WTC11 (cell line): ENCODE data around the gene VSTM2B. TPM values are rescaled to one million over a fixed set of nuclear protein-coding genes. Genes with fewer than 3 reads are reported as not detected.

ENCODE experiments used
- CREB1 ChIP-seq: sonication (generic); formaldehyde crosslinking; IDR thresholded peaks from 2 replicates; pipeline ENCODE4 v1.8.0; 2023; ENCODE audit warnings: mild to moderate bottlenecking, missing genetic modification reagents
- ESRRA ChIP-seq: sonication (generic); formaldehyde crosslinking; IDR thresholded peaks from 2 replicates; pipeline ENCODE4 v1.8.1; 2022; ENCODE audit warnings: mild to moderate bottlenecking, missing genetic modification reagents, borderline replicate concordance
- NFYB ChIP-seq: sonication (generic); formaldehyde crosslinking; conservative IDR thresholded peaks from 2 replicates; pipeline ENCODE4 v1.8.0; 2022; ENCODE audit warnings: low read depth, missing genetic modification reagents
- RELA ChIP-seq: sonication (generic); formaldehyde crosslinking; IDR thresholded peaks from 2 replicates; pipeline ENCODE4 v1.8.1; 2022; ENCODE audit warnings: missing genetic modification reagents, mild to moderate bottlenecking, borderline replicate concordance
- RORB ChIP-seq: fragments of 250-450 bp; sonication (Bioruptor Pico); IDR thresholded peaks from 2 replicates; pipeline ENCODE4 v1.9.0; 2021; ENCODE audit warnings: mild to moderate bottlenecking
- SMAD3 ChIP-seq: sonication (generic); formaldehyde crosslinking; IDR thresholded peaks from 2 replicates; pipeline ENCODE4 v1.8.0; 2022; ENCODE audit warnings: missing genetic modification reagents, mild to moderate bottlenecking, borderline replicate concordance
- ZNF138 ChIP-seq: sonication (generic); formaldehyde crosslinking; conservative IDR thresholded peaks from 2 replicates; pipeline ENCODE4 v1.8.1; 2022; ENCODE audit warnings: mild to moderate bottlenecking, moderate library complexity, missing genetic modification reagents
- ZNF263 ChIP-seq: sonication (generic); formaldehyde crosslinking; IDR thresholded peaks from 2 replicates; pipeline ENCODE4 v1.8.1; 2022; ENCODE audit warnings: low read depth, mild to moderate bottlenecking, moderate library complexity, missing genetic modification reagents
- ZNF317 ChIP-seq: sonication (generic); formaldehyde crosslinking; IDR thresholded peaks from 2 replicates; pipeline ENCODE4 v1.8.1; 2023; ENCODE audit warnings: low read depth, mild to moderate bottlenecking, moderate library complexity, missing genetic modification reagents, borderline replicate concordance
- ZNF396 ChIP-seq: fragments of 250-450 bp; sonication (Bioruptor Pico); IDR thresholded peaks from 2 replicates; pipeline ENCODE4 v1.8.0; 2021; ENCODE audit warnings: mild to moderate bottlenecking, moderate library complexity, borderline replicate concordance
- total RNA-seq: library from RNA; stranded (reverse); gene quantifications from 3 replicates; pipeline ENCODE4 v1.2.3, GENCODE V29; 2021
- TF ChIP-seq, protein P1 (sequence below): sonication (generic); formaldehyde crosslinking; IDR thresholded peaks from 2 replicates; pipeline ENCODE4 v1.8.0; 2023; ENCODE audit warnings: mild to moderate bottlenecking, missing genetic modification reagents
- TF ChIP-seq, protein P2 (sequence below): sonication (generic); formaldehyde crosslinking; IDR thresholded peaks from 2 replicates; pipeline ENCODE4 v1.8.1; 2022; ENCODE audit warnings: mild to moderate bottlenecking, moderate library complexity, missing genetic modification reagents
- TF ChIP-seq, protein P3 (sequence below): sonication (generic); formaldehyde crosslinking; IDR thresholded peaks from 2 replicates; pipeline ENCODE4 v1.8.0; 2023; ENCODE audit warnings: missing genetic modification reagents
- TF ChIP-seq, protein P4 (sequence below): fragments of 250-450 bp; sonication (Bioruptor Pico); IDR thresholded peaks from 2 replicates; pipeline ENCODE4 v1.9.0; 2021; ENCODE audit warnings: mild to moderate bottlenecking, borderline replicate concordance
- TF ChIP-seq, protein P5 (sequence below): sonication (generic); formaldehyde crosslinking; conservative IDR thresholded peaks from 2 replicates; pipeline ENCODE4 v1.8.1; 2022; ENCODE audit warnings: mild to moderate bottlenecking, missing genetic modification reagents
- TF ChIP-seq, protein P6 (sequence below): fragments of 250-450 bp; sonication (Bioruptor Pico); IDR thresholded peaks from 2 replicates; pipeline ENCODE4 v2.1.2; 2022; ENCODE audit warnings: mild to moderate bottlenecking, moderate library complexity
- TF ChIP-seq, protein P7 (sequence below): sonication (generic); formaldehyde crosslinking; IDR thresholded peaks from 2 replicates; pipeline ENCODE4 v1.8.1; 2022; ENCODE audit warnings: low read depth, missing genetic modification reagents, borderline replicate concordance

The VSTM2B gene
- total RNA-seq, 1 experiment from 2014 or later = 3.2 TPM

DNA sequence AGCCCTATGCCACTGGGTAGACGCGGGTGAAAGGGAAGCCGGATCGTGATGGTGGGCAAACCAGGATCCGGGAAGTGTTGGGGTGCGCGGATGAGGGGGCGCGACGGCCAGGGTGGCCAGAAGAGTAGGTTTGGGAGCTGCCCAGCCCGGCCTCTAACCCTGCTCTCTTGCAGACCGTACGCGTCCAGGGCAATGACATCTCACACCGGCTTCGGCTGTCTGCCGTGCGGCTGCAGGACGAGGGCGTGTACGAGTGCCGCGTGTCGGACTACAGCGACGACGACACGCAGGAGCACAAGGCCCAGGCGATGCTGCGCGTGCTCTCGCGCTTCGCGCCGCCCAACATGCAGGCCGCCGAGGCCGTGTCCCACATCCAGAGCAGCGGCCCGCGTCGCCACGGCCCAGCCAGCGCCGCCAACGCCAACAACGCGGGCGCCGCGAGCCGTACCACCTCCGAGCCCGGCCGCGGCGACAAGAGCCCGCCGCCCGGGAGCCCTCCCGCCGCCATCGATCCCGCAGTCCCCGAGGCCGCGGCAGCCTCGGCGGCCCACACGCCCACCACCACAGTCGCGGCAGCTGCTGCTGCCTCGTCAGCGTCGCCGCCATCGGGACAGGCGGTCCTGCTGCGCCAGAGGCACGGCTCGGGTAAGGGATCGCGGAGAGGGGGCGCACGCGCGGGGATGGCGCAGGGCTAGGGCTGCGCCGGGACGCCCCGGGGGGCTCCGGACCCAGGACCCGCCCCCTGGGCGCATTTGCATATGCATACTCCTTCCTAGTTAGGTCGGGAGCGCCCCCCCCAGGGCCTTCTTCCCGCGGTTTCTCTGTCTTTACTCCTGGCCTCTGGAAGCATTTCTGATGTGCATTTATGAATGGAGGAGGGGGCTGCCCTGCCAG, 4.1 kb downstream of the VSTM2B start (continued):
- TF ChIP-seq, protein P1, sequence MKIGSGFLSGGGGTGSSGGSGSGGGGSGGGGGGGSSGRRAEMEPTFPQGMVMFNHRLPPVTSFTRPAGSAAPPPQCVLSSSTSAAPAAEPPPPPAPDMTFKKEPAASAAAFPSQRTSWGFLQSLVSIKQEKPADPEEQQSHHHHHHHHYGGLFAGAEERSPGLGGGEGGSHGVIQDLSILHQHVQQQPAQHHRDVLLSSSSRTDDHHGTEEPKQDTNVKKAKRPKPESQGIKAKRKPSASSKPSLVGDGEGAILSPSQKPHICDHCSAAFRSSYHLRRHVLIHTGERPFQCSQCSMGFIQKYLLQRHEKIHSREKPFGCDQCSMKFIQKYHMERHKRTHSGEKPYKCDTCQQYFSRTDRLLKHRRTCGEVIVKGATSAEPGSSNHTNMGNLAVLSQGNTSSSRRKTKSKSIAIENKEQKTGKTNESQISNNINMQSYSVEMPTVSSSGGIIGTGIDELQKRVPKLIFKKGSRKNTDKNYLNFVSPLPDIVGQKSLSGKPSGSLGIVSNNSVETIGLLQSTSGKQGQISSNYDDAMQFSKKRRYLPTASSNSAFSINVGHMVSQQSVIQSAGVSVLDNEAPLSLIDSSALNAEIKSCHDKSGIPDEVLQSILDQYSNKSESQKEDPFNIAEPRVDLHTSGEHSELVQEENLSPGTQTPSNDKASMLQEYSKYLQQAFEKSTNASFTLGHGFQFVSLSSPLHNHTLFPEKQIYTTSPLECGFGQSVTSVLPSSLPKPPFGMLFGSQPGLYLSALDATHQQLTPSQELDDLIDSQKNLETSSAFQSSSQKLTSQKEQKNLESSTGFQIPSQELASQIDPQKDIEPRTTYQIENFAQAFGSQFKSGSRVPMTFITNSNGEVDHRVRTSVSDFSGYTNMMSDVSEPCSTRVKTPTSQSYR = peak; percentile 93
- TF ChIP-seq ESRRA (peak; percentile 93; the same call in 1 of the 2 replicates), ZNF138 (CRISPR knock-in tag) (peak; percentile 94; the same call in 1 of the 2 replicates), RELA (CRISPR knock-in tag) (peak; percentile 92; the same call in 1 of the 2 replicates), ZNF317 (no peak; the same call in 1 of the 2 replicates), ZNF263 (CRISPR knock-in tag) (peak; percentile 68), ZNF396 (no peak), SMAD3 (CRISPR knock-in tag) (peak; percentile 95), CREB1 (peak; percentile 89; the same call in 1 of the 2 replicates), NFYB (CRISPR knock-in tag) (peak; percentile 64), RORB (CRISPR knock-in tag) (no peak)
- TF ChIP-seq, protein P2, sequence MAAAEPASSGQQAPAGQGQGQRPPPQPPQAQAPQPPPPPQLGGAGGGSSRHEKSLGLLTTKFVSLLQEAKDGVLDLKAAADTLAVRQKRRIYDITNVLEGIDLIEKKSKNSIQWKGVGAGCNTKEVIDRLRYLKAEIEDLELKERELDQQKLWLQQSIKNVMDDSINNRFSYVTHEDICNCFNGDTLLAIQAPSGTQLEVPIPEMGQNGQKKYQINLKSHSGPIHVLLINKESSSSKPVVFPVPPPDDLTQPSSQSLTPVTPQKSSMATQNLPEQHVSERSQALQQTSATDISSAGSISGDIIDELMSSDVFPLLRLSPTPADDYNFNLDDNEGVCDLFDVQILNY (CRISPR knock-in tag) = peak; percentile 85
- TF ChIP-seq, protein P3, sequence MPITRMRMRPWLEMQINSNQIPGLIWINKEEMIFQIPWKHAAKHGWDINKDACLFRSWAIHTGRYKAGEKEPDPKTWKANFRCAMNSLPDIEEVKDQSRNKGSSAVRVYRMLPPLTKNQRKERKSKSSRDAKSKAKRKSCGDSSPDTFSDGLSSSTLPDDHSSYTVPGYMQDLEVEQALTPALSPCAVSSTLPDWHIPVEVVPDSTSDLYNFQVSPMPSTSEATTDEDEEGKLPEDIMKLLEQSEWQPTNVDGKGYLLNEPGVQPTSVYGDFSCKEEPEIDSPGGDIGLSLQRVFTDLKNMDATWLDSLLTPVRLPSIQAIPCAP = peak; percentile 98
- TF ChIP-seq, protein P4, sequence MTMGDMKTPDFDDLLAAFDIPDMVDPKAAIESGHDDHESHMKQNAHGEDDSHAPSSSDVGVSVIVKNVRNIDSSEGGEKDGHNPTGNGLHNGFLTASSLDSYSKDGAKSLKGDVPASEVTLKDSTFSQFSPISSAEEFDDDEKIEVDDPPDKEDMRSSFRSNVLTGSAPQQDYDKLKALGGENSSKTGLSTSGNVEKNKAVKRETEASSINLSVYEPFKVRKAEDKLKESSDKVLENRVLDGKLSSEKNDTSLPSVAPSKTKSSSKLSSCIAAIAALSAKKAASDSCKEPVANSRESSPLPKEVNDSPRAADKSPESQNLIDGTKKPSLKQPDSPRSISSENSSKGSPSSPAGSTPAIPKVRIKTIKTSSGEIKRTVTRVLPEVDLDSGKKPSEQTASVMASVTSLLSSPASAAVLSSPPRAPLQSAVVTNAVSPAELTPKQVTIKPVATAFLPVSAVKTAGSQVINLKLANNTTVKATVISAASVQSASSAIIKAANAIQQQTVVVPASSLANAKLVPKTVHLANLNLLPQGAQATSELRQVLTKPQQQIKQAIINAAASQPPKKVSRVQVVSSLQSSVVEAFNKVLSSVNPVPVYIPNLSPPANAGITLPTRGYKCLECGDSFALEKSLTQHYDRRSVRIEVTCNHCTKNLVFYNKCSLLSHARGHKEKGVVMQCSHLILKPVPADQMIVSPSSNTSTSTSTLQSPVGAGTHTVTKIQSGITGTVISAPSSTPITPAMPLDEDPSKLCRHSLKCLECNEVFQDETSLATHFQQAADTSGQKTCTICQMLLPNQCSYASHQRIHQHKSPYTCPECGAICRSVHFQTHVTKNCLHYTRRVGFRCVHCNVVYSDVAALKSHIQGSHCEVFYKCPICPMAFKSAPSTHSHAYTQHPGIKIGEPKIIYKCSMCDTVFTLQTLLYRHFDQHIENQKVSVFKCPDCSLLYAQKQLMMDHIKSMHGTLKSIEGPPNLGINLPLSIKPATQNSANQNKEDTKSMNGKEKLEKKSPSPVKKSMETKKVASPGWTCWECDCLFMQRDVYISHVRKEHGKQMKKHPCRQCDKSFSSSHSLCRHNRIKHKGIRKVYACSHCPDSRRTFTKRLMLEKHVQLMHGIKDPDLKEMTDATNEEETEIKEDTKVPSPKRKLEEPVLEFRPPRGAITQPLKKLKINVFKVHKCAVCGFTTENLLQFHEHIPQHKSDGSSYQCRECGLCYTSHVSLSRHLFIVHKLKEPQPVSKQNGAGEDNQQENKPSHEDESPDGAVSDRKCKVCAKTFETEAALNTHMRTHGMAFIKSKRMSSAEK (CRISPR knock-in tag) = no peak
- TF ChIP-seq, protein P5, sequence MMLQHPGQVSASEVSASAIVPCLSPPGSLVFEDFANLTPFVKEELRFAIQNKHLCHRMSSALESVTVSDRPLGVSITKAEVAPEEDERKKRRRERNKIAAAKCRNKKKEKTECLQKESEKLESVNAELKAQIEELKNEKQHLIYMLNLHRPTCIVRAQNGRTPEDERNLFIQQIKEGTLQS = peak; percentile 85
- TF ChIP-seq, protein P6, sequence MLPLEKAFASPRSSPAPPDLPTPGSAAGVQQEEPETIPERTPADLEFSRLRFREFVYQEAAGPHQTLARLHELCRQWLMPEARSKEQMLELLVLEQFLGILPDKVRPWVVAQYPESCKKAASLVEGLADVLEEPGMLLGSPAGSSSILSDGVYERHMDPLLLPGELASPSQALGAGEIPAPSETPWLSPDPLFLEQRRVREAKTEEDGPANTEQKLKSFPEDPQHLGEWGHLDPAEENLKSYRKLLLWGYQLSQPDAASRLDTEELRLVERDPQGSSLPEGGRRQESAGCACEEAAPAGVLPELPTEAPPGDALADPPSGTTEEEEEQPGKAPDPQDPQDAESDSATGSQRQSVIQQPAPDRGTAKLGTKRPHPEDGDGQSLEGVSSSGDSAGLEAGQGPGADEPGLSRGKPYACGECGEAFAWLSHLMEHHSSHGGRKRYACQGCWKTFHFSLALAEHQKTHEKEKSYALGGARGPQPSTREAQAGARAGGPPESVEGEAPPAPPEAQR = no peak
- TF ChIP-seq, protein P7, sequence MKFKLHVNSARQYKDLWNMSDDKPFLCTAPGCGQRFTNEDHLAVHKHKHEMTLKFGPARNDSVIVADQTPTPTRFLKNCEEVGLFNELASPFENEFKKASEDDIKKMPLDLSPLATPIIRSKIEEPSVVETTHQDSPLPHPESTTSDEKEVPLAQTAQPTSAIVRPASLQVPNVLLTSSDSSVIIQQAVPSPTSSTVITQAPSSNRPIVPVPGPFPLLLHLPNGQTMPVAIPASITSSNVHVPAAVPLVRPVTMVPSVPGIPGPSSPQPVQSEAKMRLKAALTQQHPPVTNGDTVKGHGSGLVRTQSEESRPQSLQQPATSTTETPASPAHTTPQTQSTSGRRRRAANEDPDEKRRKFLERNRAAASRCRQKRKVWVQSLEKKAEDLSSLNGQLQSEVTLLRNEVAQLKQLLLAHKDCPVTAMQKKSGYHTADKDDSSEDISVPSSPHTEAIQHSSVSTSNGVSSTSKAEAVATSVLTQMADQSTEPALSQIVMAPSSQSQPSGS (CRISPR knock-in tag) = peak; percentile 94
